GM18909 (cell line): Measurements from ENCODE around the gene CFDP1.
"Not testable (repeated sequence)": the region's sequence is repeated elsewhere in the genome, so short reads cannot be mapped to it uniquely, and the experiment has no call there.

ENCODE experiments used
- ATAC-seq: cut with Tn5 transposase; IDR thresholded peaks from one replicate; pipeline ENCODE4 v1.9.1; 2021; ENCODE audit warnings: mild to moderate bottlenecking; ENCODE audit not compliant: unreplicated experiment, poor library complexity

The CFDP1 gene

DNA sequence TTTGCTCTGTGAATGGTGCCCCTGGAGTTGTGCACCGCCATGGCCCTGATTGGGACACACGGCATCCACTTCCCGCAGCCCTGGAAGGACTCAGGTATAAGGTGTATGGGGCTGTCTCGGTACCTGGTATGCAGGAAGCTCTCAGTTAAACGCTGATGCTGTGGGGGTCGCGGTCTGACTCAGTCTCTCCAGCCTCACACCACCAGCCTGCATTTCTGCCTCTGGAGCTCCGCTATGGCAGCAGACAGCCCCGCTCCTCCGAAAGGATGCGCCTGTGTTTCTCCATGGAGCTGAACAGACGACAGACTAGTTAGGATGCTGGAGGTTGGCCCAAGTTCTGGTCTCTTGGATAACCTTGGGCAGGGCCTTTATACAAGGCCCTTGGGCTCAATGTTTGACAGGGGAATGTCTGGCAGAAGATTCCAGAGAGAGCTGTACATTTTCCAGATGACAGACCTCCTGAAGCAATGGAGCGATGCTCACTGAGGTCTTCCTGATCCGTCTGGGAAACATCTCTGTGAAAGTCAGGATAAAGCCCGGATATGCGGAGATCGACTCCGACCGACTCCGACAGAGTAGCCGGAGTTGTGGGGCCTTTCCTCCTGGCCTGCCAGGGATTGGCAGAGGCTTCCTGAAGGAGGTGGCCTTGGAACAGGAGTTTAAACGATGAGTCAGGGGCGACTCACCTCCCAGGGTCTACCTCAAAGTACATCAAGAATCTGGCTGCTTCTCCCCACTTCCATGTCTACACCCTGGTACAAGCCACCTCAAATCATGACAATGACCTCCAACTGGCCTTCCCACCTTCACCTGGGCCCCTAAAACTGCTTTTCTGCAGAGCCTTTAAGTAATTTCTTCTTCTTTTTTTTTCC is 160.0 kb downstream of the CFDP1 start:
- ATAC-seq, result no peak

DNA sequence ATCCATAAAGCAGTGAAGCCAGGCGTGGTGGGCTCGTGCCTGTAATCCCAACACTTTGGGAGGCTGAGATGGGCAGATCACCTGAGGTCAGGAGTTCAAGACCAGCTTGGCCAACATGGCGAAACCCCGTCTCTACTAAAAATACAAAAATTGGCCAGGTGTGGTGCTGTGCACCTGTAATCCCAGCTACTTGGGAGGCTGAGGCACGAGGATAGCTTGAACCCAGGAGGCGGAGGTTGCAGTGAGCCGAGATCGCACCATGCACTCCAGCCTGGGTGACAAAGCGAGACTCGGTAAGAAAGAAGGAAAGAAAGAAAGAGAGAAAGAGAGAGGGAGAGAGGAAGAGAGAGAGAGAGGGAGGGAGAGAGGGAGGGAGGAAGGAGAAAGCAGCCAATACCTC is 160.7 kb downstream of the CFDP1 start:
- not testable (repeated sequence) for ATAC-seq

DNA sequence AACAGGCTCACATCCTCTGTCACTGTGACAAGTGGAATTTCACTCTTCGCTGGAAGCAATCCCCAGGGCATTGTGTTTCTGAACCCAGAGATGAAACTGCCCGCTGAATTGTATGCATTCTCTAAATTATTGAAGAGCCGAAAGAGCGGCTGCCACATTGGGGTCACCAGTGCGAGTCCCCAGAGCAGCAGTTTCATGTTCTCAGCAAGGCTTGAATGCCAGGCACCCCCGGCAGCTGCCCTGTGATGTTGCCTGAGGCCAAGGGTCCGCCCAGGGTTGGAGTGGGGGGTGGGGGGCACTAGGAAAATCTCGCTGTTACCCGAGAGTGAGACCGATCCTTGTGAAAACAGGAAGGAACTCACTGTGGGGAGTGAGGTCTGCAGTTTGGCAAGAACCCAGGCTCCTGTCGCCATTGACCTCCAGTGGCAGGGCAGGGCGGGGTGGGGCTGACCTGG is 161.2 kb downstream of the CFDP1 start:
- ATAC-seq, result peak; percentile 69

DNA sequence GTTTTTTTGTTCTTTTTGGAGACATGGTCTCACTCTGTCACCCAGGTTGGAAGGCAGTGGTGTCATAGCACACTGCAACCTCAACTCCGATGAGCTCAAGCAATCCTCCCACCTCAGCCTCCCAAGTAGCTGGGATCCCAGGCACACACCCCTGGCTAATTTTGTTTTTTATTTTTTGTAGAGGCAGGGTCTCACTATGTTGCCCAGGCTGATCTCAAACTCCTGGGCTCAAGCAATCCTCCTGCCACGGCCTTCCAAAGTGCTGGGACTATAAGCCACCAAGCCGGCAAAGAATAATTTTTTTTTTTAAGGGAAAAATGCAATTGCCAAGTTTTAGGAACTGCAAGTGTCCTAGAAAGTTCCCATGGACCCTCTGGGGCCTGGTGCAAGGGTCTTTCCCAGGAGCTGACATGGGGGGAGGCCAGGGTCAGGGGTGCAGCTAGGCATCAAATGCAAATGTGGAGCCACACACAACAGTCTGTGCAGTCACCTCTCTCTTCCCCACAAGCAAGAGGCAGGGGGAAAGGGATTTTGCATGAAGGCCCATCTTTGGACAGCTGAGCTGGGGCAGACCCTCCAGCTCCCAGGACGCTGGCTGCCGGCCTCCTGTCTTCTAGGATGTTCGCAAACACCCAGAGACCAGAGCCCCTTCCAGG is 161.7 kb downstream of the CFDP1 start:
- peak; percentile 27 for ATAC-seq

DNA sequence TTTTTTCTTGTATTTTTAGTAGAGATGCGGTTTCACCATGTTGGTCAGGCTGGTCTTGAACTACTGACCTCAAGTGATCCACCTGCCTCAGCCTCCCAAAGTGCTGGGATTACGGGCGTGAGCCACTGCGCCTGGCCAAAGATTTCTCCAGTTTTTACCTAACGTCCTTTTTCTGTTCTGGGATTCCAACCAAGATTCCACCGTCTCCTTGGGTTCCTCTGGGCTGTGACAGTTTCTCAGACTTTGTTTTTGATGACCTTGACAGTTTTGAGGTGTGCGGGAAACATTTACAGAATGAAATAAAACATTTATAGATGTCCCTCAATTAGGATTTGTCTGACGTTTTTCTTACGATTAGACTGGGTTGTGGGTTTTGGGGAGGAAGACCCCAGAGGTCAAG is 163.9 kb downstream of the CFDP1 start:
- not testable (repeated sequence) for ATAC-seq

DNA sequence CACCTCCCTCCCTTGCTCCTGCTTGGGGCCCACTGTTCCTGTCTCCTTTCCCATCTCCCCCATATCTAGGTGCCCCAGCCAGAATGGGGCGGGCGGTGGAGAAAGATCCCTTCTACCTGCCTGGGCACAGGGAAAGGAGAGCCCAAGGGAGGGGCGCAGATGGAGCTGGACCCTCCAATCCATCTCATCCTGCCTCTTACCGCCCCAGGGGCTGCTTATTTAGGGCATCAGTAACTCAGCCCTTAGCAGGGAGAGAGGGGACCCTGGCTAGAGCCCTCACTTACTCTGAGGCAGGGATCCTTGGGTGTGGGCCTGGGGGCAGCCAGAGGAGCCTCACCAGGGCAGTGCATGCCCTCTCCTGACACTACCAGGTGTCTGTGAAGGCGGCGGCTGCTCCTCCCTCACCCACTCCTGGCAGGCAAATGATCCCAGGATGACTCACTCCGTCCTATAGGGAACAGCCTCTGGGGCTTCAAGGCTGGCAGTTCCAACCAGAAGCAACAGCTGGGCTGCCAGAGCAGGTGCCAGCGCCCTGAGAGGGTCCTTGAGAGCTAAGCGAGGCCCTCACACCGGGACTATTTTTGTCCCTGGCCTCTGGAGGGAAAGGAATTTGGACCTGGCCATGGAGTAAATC is 165.6 kb downstream of the CFDP1 start:
- ATAC-seq, result no peak

DNA sequence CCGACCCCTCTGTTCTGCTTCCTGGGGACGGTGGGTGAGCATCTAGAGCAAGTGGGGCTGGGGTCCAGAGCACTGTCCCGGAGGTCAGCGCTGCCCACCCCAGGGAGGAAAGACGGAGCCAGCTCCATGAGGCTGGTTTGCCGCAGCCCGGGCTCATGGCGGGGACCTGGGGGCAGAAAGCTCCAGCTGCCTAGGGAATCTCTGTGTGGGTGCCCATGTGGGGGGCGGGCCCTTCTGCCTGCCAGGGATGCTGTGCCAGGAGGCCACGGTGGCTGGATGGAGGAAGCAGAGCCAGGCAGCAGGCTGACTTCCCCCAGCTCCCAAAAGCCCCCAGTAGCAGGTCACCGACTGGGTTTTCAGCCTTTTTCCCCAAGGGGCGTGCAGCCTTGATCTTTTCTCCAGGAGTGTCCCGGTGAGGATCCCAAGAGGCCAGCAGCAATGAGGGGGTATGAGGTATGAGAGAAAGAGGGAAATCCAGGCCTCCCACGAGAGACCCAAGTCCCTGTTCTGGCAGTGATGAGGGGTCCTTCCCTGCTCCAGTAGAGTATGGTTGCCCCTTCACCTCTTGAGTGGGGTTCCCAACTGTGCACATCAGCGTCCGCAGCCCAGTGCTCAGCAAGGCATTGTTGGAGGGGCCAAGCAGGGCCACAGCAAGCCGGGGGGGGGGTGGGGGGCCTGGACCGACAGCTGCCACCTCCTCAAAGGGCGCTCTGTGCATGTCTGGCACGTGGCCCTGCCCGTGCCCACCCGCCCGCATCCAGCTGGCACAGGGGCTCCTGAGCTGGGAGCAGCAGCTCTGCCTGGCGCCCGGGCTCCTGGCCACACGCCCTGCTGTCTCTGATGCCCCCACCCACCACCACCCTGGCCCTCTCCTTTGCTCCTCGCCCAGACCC is 166.3 kb downstream of the CFDP1 start:
- ATAC-seq, result no peak

DNA sequence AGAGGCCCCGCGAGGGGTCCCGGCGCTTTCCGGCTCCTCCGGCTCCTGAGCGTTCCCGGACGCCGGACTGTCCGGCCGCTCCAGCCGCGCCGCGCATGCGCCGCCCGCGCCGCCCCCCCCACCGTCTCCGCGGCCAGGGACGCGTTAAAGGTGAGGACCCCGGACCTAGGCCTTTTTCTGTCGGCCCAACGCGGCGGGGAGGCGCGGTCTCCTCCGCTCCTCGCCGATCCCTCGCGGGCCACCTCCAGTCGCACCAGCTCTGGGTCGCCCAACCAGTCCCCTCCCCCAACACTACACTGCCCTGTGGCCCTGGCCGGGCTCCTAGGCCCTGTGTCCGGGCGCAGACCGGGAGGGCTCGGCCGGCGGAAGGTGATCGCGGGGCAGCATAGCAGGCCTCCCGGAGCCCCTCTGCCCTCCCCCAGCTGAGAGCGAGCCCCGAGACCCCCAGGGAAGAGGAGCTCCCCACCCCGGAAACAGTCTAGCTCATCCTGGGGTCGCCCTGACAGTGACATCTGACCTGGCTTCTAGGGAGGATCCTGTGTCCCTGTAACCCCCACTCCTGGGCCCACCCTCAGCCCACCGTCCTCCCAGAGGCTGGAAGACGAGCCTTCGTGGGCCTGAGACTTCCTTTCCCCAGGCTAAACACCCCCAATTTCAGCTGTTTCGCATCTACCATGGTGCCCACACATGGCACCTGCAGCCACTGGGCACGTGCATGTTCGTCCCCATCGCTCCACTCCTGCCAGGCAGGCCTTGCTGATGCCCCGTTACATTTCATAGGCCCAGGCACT is 167.2 kb downstream of the CFDP1 start:
- ATAC-seq, result peak; percentile 70

DNA sequence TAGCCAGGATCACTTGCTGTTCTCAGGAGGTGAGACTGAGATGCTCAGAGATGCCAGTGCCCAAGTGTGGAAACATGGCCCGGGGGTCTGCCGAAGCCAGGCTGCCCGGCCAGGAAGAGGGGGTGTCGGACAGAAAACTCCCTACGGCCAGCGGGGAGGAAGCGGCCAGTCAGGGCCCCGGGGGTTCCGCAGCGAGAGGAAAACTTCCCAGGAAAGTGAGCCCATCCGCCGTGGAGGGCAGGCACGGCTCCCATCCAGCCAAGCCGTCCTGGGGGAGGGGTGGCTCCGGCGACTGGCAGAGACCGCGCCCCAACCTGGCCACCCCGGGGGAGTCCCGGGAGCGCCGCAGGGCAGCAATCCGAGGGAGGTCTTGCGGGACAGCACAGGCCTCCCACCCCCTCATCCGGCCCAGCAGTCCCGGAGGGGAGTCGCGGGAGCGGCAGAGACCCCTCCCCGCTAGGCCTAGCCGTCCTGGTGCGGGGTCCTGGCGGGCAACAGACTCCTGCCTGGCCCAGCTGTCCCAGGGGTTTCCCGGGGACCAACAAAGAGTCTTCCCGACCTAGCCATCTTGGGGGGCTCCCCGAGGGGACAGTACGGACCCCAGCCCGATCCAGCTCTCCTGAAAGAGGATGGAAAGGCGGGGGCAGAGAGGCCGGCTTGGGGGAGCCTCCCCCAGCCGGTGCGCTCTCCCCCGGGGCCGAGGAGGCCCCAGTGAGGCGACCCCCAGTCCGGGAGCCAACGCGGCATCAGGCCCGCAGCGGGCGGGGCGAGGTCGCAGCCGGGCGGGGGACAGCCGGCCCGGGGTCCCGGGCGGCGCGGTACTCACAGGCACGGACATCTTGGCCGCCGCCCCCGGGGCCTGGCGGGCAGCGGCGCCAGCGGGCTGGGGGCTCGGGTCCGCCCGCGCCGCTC is 168.0 kb downstream of the CFDP1 start:
- peak; percentile 29 for ATAC-seq

DNA sequence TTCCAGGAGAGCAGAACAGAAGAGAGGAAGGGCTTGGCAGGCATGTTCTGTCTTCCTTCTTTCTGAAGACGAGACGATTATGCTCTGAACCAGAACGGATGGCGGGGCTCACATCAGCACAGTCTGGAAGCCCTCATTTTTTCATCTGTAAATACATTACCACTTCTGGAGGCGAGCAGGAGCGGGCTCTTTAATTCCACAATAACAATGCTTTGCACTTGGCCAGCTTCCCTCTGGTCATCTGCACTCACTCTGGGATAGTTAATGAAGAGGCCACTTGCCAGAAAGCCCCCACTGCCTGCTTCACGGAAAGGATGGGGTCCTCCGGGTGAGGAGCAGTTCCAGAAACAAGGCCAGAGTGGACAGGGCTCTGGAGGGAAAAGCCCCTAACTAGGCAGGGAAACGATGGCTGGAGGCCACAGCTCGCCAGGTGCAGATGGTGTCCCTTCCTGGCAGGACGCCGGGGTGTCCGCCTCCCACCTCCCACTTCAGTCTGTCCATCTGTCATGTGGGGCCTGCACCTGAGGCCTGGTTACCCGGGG is 168.8 kb downstream of the CFDP1 start:
- ATAC-seq, result no peak

DNA sequence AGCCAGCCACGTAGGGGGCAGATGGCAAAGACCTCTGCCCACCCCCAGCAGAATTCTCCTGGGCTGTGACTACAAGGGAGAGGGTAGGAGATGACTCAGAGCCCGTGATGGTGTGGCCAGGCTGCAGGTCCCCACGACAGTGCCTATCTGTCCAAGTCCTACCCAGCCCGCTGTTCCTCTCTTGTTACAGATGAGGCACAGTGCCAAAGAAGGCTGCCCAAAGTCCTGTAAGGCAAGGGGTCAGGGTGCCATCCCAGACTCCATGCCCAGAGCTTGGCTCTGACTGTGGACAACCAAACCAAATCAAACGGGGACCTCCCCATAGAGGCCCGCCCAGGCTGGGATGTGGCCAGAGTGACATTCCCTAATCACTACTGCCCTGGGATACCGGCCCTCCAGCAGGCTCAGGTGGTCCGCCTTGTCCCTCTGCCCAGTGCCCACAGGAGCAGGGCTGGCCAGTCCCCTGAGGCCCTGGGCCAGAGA is 169.3 kb downstream of the CFDP1 start:
- no peak for ATAC-seq

DNA sequence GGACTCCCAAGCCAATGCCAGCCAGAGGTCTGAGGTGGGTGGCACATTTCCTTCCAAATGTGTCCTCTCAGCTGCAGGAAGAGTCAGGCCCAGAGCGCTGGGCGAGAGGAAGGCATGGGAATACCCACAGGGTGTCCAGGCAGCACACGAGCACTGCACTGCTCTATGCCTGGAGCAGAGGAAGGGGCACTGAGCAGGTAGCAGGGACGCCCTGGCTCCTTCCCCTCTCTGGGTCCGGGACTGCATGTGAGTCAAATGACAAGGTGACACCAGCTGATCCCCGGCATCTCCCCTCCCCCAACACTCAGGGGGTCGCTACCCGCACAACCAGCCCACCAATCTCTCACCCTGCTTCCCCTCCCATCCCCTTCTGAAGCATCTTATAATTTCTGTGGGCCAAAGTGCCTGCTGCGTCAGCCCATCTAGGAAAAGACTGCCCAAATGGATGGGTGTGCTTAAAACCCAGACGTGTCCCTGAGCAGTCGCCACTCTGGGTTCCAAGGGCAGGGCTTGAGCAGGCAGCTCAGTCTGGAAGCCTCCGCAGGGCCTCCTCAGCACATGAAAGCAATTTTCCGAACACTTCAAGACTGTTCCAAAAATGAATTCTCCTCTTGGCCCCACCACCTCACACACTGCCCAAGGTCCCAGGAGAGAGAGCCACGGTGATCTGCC is 169.9 kb downstream of the CFDP1 start:
- no peak for ATAC-seq

DNA sequence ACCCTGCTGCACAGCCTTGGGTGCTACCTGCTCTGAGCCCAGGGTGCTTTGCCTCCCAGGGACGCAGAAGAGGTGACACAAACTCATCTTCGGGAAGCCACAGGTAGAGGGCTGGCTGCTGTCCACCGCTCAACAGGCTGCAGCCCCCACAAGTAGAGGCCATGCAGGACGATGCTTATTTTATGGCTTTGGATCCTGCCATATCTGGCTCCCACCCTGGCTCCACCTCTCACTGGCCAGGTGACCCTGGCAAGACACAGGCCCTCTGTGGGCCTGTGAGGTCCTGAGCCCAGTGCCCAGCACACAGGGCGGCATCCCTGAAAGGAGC is 170.5 kb downstream of the CFDP1 start:
- ATAC-seq, result no peak

DNA sequence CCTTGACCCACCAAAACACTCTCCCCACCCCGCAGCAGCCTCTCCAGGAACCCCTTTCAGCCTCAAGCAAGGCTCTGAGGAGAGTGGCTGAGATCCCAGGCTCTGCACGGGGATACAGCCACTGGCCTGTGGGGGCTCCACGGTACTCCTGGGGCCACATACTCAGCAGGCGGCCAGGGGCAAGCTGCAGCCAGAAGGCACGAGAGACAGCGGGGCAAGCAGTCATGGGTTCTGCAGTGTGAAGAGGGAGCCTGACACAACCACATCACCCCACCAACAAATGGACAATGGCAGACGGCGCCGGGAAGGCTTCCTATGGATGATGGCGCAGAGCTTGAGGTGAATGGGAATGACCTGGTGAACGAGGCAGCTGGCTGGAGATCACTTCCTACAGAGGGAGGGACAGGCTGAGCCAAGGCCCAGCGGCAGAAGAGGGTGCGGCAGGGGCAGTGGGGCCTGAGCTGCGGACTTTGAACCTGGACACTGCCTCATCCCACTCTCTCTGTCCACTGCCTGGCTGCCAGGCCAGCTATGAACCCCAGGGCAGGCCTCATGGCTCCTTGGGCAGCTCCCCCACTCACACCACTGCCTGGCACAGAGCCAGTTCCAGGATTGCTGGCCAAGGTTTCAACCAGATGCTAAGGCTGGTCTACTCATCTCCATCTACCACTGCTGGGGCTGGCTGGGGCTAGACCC is 171.1 kb downstream of the CFDP1 start:
- no peak for ATAC-seq

DNA sequence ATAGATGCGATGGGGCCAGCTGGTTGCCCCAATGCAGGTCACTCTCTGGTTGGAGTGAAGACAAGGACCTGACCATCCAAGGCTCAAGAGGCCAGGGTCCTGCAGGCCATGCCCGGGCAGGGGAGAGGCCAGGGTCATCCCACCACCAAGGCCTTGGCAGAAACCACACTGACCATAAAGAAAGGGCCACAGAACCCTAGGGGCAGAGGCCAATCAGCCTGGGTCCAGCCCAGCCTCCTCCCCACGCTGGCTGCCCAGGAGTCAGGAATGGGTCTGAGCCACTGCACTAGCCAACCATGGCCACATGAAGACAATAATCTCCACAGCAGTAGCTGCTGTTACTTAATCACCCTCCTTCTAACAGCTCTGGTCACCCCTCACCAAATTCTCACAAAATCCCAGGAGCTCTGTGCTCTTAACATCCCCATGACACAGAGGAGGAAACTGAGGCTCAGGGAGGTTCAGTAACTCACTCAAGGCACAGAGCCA is 171.7 kb downstream of the CFDP1 start:
- no peak for ATAC-seq

DNA sequence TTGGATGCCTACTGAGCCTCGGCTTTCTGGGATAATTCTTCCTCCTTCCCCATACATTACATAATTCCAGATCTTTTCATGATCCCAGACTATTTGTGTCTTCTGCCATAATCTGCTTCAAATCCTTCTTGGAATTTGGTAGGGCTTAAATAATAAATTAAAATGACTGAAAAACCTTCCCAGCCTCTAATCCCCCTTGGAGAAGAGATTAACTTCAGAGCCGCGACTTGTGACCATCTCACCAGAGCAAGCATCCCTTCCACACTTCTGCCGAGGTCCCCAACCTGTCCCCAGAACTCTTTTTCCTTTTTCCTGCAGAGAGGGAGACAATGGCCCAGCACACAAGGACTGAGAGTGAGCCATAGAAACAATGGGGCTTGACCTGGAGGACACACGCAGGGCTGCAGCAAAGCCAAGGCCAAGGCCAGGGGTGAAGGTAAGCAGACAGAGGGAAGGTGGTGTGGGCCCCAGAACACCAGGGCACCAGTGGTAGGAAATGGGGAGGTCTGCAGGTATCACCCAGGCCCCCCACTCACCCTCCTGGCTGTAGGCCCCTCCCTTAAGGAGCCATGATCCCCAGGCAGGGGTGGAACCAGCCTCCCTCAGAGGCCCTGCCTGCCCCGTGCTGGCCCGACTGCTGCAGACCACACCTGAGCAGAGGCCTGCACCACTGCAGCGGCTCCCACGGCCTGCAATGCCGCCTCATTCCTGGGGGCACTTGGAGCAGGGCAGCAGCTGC is 172.3 kb downstream of the CFDP1 start:
- ATAC-seq, result no peak
